Measurements from ENCODE around the gene DIAPH3.

Gene DIAPH3

GRCh38 chr13:59621773-59622172 is 542.0 kb downstream of the DIAPH3 start:
- DNase-seq (ENCODE audit: low spot score) = no peak
